Fibroblast of lung (primary cell): Measurements from ENCODE around the gene CNTNAP4. TPM values are rescaled to one million over a fixed set of nuclear protein-coding genes. Genes with fewer than 3 reads are reported as not detected.

Source experiments
- DNase-seq, 2 donors: peaks; one replicate each; pipeline versions ENCODE4 v3.0.0 to v3.0.0-alpha.2; 2010; ENCODE audit warnings: low read depth in 2 of 2
- H2AFZ ChIP-seq: 2 replicates; pipeline ENCODE4 v1.5.1; 2012; ENCODE audit warnings: low read length, control low read depth, inconsistent platforms
- H3K27ac ChIP-seq: 2 replicates; pipeline ENCODE4 v1.5.1; 2011; ENCODE audit warnings: low read length, control low read depth; ENCODE audit not compliant: insufficient read depth
- H3K27me3 ChIP-seq: 2 replicates; pipeline ENCODE4 v1.5.1; 2011; ENCODE audit warnings: mild to moderate bottlenecking, low read length; ENCODE audit not compliant: control insufficient read depth, insufficient read depth
- H3K36me3 ChIP-seq: 2 replicates; pipeline ENCODE4 v1.5.1; 2011; ENCODE audit warnings: low read length; ENCODE audit not compliant: control insufficient read depth, insufficient read depth
- H3K4me1 ChIP-seq: 2 replicates; pipeline ENCODE4 v1.5.1; 2011; ENCODE audit warnings: low read length; ENCODE audit not compliant: control insufficient read depth, insufficient read depth; ENCODE audit errors: extremely low read depth
- H3K4me2 ChIP-seq: 2 replicates; pipeline ENCODE4 v1.5.1; 2011; ENCODE audit warnings: low read length, control low read depth; ENCODE audit not compliant: insufficient read depth; ENCODE audit errors: extremely low read depth
- H3K4me3 ChIP-seq, 4 experiments: fragments of 200-600 bp in 1 of 4; sonication (generic) in 1 of 4; replicated peaks in 1 of 4; 2 replicates each; pipeline ENCODE4 v1.5.1; 2011 to 2016; ENCODE audit warnings: low read length in 4 of 4, low read depth in 3 of 4, mild to moderate bottlenecking in 3 of 4, control low read depth in 2 of 4, inconsistent platforms in 1 of 4, mixed read lengths in 1 of 4; ENCODE audit not compliant: insufficient read depth in 1 of 4; ENCODE audit errors: control extremely low read depth in 1 of 4
- H3K79me2 ChIP-seq: 2 replicates; pipeline ENCODE4 v1.5.1; 2012; ENCODE audit warnings: mild to moderate bottlenecking, low read length, inconsistent platforms; ENCODE audit not compliant: control insufficient read depth, insufficient read depth
- H3K9ac ChIP-seq: 2 replicates; pipeline ENCODE4 v1.5.1; 2011; ENCODE audit warnings: mild to moderate bottlenecking, low read length, control low read depth; ENCODE audit not compliant: insufficient read depth
- H3K9me3 ChIP-seq: 2 replicates; pipeline ENCODE4 v1.5.1; 2012; ENCODE audit warnings: low read depth, low read length; ENCODE audit not compliant: control insufficient read depth, insufficient read depth
- H4K20me1 ChIP-seq: 2 replicates; pipeline ENCODE4 v1.5.1; 2011; ENCODE audit warnings: low read length; ENCODE audit not compliant: control insufficient read depth, insufficient read depth; ENCODE audit errors: extremely low read depth
- EZH2 ChIP-seq: IDR thresholded peaks from 2 replicates; pipeline ENCODE4 v1.5.1; 2012; ENCODE audit warnings: low read length, control low read depth, mild to moderate bottlenecking; ENCODE audit errors: missing control alignments
- polyA plus RNA-seq, 2 donors: library from polyadenylated mRNA; depleted of rRNA in 1 of 2; stranded (reverse) in 1 of 2; unstranded in 1 of 2; fragments of >200 nt; gene quantifications; 2 replicates each; pipeline ENCODE4 v1.2.1, GENCODE V29; 2011 to 2012; ENCODE audit warnings: missing spikeins in 1 of 2
- total RNA-seq: library from RNA; depleted of rRNA; stranded (reverse); fragments of >200 nt; gene quantifications from 2 replicates; pipeline ENCODE4 v1.2.1, GENCODE V29; 2014
- TF ChIP-seq, protein P1 (sequence below), 2 donors: IDR thresholded peaks in 1 of 2; conservative IDR thresholded peaks in 1 of 2; 1 replicate in 1 of 2; 2 replicates in 1 of 2; pipeline ENCODE4 v1.5.1; 2011 to 2012; ENCODE audit warnings: low read length in 2 of 2, control low read depth in 1 of 2, inconsistent platforms in 1 of 2, low read depth in 1 of 2, mild to moderate bottlenecking in 1 of 2

CNTNAP4 gene
- total and polyA plus RNA-seq, 2 donors (not counting 1 experiment from before 2014, with no cell fraction given), result not detected

DNA sequence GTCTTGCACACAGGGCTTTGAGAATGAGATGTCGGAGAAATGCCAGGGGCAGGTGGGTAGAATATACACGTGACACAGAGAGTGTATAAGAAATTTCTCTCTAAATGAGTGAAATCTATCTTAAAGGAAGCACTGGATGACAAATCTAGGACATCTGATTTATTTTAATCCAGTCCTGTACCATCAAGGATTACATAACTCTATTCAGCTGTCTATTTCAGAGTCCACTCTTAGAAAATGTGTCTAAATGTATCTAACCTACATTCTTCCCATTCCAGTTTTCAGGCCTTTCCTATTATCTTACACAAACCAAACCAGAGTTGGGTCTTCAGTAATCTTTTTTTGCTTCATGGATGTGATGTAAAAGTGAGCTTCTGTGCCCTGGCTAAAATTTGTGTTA, 181.9 kb downstream of the CNTNAP4 start:
- Histone ChIP-seq H3K79me2 (no peaks in the 10 kb centered on the region), H3K4me3 (no peak overlapping the region), H3K4me2 (no peak overlapping the region), H3K9me3 (no peaks in the 10 kb centered on the region), H3K4me1 (no peaks in the 10 kb centered on the region), H2AFZ (no peak overlapping the region), H3K27ac (no peak overlapping the region), H3K36me3 (no peaks in the 10 kb centered on the region), H3K9ac (no peak overlapping the region), H3K27me3 (no peaks in the 10 kb centered on the region), H4K20me1 (no peaks in the 10 kb centered on the region)
- DNase-seq, result no peak
- TF ChIP-seq, protein P1, sequence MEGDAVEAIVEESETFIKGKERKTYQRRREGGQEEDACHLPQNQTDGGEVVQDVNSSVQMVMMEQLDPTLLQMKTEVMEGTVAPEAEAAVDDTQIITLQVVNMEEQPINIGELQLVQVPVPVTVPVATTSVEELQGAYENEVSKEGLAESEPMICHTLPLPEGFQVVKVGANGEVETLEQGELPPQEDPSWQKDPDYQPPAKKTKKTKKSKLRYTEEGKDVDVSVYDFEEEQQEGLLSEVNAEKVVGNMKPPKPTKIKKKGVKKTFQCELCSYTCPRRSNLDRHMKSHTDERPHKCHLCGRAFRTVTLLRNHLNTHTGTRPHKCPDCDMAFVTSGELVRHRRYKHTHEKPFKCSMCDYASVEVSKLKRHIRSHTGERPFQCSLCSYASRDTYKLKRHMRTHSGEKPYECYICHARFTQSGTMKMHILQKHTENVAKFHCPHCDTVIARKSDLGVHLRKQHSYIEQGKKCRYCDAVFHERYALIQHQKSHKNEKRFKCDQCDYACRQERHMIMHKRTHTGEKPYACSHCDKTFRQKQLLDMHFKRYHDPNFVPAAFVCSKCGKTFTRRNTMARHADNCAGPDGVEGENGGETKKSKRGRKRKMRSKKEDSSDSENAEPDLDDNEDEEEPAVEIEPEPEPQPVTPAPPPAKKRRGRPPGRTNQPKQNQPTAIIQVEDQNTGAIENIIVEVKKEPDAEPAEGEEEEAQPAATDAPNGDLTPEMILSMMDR (conservative IDR thresholded peaks at IDR 0.05 in 1 of 2, IDR thresholded peaks at IDR 0.05 in 1 of 2; ENCODE audit: low read depth in 1 of 2, low read length in 2 of 2), result no peak
- no peak for TF ChIP-seq EZH2

DNA sequence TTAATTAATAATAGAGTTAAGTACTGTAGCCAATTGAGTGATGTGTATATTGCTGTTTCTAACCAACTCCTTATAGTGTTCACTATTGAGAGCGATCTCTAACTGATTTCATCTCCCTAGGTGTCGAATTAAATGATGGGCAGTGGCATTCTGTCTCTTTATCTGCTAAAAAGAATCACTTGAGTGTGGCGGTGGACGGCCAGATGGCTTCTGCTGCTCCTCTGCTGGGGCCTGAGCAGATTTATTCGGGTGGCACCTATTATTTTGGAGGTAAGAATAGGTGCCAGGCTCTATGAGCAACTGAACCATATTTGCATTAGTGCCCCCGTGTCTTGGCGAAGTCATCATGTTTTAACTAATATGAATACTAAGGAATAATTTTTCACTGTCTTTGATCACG, 184.6 kb downstream of the CNTNAP4 start:
- Histone ChIP-seq H4K20me1 (no peaks in the 10 kb centered on the region), H3K4me2 (no peak overlapping the region), H3K9me3 (no peaks in the 10 kb centered on the region), H3K79me2 (no peaks in the 10 kb centered on the region), H3K27ac (no peak overlapping the region), H3K4me3 (no peak overlapping the region), H3K27me3 (no peaks in the 10 kb centered on the region), H3K9ac (no peak overlapping the region), H3K4me1 (no peaks in the 10 kb centered on the region), H3K36me3 (no peaks in the 10 kb centered on the region), H2AFZ (no peak overlapping the region)
- TF ChIP-seq EZH2, result no peak
- TF ChIP-seq, protein P1 (conservative IDR thresholded peaks at IDR 0.05 in 1 of 2, IDR thresholded peaks at IDR 0.05 in 1 of 2; ENCODE audit: low read depth in 1 of 2, low read length in 2 of 2), result no peak
- DNase-seq, result no peak

DNA sequence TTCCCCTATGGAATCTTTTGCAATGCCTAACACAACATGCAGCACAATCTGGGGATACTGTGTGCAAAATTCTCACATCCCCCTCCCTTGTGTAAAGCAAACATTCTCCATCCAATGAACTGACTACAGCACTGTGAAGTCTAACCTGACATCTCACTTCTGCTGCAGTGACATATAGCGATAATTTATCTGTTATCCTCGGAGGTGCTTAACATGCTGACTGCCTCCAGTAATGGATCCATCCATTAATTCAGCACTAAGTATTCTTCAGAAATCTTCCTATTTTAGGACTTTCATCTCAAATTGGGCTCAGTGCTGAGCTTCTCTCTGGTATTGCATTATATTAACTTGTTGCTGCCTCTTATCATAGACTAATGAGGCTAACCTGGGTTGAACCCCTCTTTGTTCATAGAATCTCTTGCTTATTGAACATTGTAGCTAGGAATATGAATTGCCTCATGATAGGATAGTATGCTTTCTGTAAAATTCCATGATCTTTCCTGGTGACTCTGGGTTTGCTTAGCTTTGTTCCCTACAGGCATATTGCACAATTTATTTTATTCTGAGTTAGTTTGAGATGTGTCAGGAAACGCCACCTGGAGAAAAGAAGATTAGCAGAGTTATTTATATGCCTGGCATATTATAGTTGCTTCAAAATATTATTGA, 187.9 kb downstream of the CNTNAP4 start:
- no peak overlapping the region for H3K4me2 ChIP-seq
- H3K9me3 ChIP-seq, result no peaks in the 10 kb centered on the region
- no peaks in the 10 kb centered on the region for H4K20me1 ChIP-seq
- H3K27me3 ChIP-seq, result no peaks in the 10 kb centered on the region
- no peak overlapping the region for H3K9ac ChIP-seq
- no peak overlapping the region for H3K27ac ChIP-seq
- H3K79me2 ChIP-seq, result no peaks in the 10 kb centered on the region
- TF ChIP-seq, protein P1 (conservative IDR thresholded peaks at IDR 0.05 in 1 of 2, IDR thresholded peaks at IDR 0.05 in 1 of 2; ENCODE audit: low read depth in 1 of 2, low read length in 2 of 2), result no peak
- TF ChIP-seq EZH2, result no peak
- H3K4me1 ChIP-seq, result no peaks in the 10 kb centered on the region
- DNase-seq, result no peak
- no peak overlapping the region for H3K4me3 ChIP-seq
- no peaks in the 10 kb centered on the region for H3K36me3 ChIP-seq
- H2AFZ ChIP-seq, result no peak overlapping the region
